ENCODE measurements around the gene FANCD2OS.
"Not testable (repeated sequence)": the region's sequence is repeated elsewhere in the genome, so short reads cannot be mapped to it uniquely, and the experiment has no call there.

The FANCD2OS gene

GRCh38 chr3:10108091-10108490 lies at the start of gene FANCD2OS:
Gene FANCD2OS, minus strand, starts transcription at chr3:10108255. Its CDS starts 3,481 bp downstream, at chr3:10104774.
- no peak for DNase-seq (ENCODE audit: low read depth)

- no peak for DNase-seq (ENCODE audit: low read depth)
Observed at GRCh38 chr3:10157031-10157430, 49.0 kb upstream of the FANCD2OS start.

GRCh38 chr3:10155658-10156057 lies 47.6 kb upstream of the FANCD2OS start:
- DNase-seq (ENCODE audit: low read depth) = no peak

GRCh38 chr3:10155123-10155472 lies 47.0 kb upstream of the FANCD2OS start:
- no peak for DNase-seq (ENCODE audit: low read depth)

- no peak for DNase-seq (ENCODE audit: low read depth)
Observed at GRCh38 chr3:10154335-10155122, 46.5 kb upstream of the FANCD2OS start.

GRCh38 chr3:10150987-10151386 lies 42.9 kb upstream of the FANCD2OS start:
- DNase-seq (ENCODE audit: low read depth) = no peak

GRCh38 chr3:10149226-10149625 lies 41.2 kb upstream of the FANCD2OS start:
- DNase-seq (ENCODE audit: low read depth) = no peak

GRCh38 chr3:10145685-10146084 lies 37.6 kb upstream of the FANCD2OS start:
- no peak for DNase-seq (ENCODE audit: low read depth)

- DNase-seq (ENCODE audit: low read depth) = no peak
Observed at GRCh38 chr3:10142707-10143560, 34.9 kb upstream of the FANCD2OS start.

GRCh38 chr3:10140996-10141546 lies 33.0 kb upstream of the FANCD2OS start:
- DNase-seq (ENCODE audit: low read depth) = no peak

GRCh38 chr3:10137178-10137577 lies 29.1 kb upstream of the FANCD2OS start:
- DNase-seq (ENCODE audit: low read depth) = no peak

GRCh38 chr3:10136426-10137005 lies 28.5 kb upstream of the FANCD2OS start:
- DNase-seq (ENCODE audit: low read depth) = no peak

- not testable (repeated sequence) for DNase-seq (ENCODE audit: low read depth)
Observed at GRCh38 chr3:10135872-10136271, 27.8 kb upstream of the FANCD2OS start.

- DNase-seq (ENCODE audit: low read depth) = no peak
Observed at GRCh38 chr3:10122724-10123123, 14.7 kb upstream of the FANCD2OS start.

GRCh38 chr3:10121064-10121463 lies 13.0 kb upstream of the FANCD2OS start:
- DNase-seq (ENCODE audit: low read depth) = no peak

GRCh38 chr3:10119376-10119775 lies 11.3 kb upstream of the FANCD2OS start:
- DNase-seq (ENCODE audit: low read depth) = no peak

- DNase-seq (ENCODE audit: low read depth) = no peak
Observed at GRCh38 chr3:10116928-10117327, 8.9 kb upstream of the FANCD2OS start.

GRCh38 chr3:10116138-10116460 lies 8.0 kb upstream of the FANCD2OS start:
- DNase-seq (ENCODE audit: low read depth) = no peak

GRCh38 chr3:10115326-10116137 lies 7.5 kb upstream of the FANCD2OS start, which contains the start of gene BRK1:
Gene BRK1, plus strand, starts transcription at chr3:10115675. Its CDS starts 27 bp downstream, at chr3:10115702.
- DNase-seq (ENCODE audit: low read depth) = peak; percentile 89

- DNase-seq (ENCODE audit: low read depth) = no peak
Observed at GRCh38 chr3:10106919-10107318, 1.1 kb downstream of the FANCD2OS start.

- no peak for DNase-seq (ENCODE audit: low read depth)
Observed at GRCh38 chr3:10099041-10099440, 9.0 kb downstream of the FANCD2OS start.

GRCh38 chr3:10093678-10094077 lies 14.4 kb downstream of the FANCD2OS start:
- DNase-seq (ENCODE audit: low read depth) = no peak
